Measurements from ENCODE around the gene MRPS11.
"Not testable (repeated sequence)": the region's sequence is repeated elsewhere in the genome, so short reads cannot be mapped to it uniquely, and the experiment has no call there.

The MRPS11 gene

DNA sequence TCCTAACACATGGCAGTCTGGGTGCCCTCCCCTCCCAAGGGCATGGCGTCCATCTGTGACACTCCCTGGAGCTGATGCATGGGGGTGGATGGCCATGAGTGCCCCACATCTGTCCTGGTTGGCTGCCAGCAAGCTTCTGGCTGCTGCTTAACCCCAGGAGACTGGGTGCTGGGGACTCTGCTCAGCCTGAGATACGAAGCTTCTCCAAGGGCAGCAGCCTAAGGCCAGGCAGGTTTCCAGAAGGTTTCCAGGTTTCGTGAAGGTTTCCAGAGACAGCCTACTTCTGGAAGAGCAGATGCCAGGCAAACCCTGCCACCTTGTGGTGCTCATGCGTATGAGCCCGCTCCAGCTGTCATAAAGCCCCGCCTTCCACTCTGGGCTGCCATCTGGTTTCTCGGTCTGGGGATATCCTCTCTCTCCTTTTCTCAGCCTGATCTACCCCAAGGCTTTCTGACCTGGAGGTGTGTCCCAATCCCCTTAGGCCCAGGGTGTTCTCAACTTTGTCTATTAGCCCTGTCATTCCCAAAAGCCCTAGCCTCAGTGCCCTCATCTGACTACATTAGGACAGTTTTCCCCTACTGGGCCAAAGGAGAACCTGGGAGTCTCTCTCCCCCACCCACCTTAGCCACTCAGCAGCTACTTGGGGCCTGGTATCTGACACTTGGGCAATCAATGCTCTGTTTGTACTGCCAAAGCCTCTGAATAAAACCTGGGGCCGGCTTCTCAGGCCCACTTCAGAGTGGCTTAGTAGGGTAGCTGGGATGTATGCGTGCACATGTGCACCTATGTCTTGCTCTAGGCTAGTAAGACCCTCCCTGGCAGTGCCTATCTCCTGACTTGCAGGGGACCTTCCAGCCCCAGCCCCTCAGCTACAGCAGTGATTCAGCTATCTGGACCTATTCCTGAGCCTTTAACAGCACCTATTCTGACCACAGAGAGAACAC lies 12.4 kb upstream of the MRPS11 start:
- DNase-seq (ENCODE audit: low read depth): no peak

GRCh38 chr15:88456733-88457132 lies 10.8 kb upstream of the MRPS11 start:
- no peak for DNase-seq (ENCODE audit: low read depth)

DNA sequence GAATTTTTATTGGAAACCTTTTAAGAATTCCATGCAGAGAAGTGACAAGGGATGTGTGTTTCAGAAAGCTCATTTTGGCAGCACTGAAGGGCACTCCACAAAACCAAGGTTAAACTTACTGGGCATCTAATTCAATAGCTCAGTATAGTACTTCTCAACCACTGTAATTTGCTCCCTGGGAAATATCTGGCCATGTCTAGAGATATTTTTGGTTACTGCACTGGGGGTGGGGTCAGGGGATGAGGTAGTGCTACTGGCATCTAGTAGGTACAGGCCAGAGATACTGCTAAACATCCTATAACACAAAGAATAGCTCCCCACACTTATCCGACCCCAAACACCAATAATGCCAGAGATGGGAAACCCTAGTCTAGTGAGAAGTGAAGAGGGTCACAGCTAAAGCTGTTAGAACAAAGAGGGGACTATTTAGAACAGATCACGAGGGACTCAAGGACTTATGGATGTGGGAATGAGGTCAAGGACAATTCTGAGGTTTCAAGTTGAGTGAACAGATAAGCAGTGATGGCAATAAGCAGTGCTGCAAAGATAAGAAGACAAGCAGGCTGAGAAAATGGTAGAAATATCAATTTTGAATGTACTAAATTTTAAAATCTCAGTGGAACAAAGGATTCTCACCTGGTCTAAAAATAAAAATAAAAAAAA lies 3.5 kb upstream of the MRPS11 start:
- DNase-seq (ENCODE audit: low read depth): no peak

DNA sequence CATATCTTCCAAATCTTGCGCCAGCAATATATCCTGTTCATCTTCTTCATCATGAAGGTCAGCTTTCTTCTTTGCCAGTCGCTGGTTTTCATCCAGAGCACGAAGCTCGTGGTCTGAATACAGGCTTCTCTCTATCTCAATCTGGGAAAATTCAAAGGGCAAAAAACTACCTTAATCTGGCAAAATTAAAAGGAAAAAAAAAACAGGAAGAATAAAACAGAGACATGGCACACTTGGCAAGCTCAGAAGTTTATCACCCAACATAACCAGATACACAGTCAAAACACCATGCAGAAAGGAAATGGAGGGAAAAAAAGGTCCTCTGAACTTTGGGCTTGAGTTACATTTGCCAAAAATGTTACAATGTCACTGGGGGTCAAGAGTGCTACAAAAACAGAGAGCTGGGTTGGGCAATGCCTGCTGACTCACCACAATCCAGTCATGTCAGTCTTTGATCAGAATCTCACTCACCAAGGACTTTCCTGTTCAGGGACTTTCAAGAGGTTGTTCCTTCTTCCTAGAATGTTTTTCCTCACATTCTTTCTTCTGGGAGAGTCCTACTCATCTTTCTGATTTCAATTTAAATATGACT lies 1.8 kb upstream of the MRPS11 start:
- DNase-seq (ENCODE audit: low read depth): no peak

GRCh38 chr15:88467935-88468528 lies 524 bp downstream of the MRPS11 start:
- DNase-seq (ENCODE audit: low read depth): no peak

GRCh38 chr15:88468721-88469120 lies 1.2 kb downstream of the MRPS11 start:
- DNase-seq (ENCODE audit: low read depth): not testable (repeated sequence)

DNA sequence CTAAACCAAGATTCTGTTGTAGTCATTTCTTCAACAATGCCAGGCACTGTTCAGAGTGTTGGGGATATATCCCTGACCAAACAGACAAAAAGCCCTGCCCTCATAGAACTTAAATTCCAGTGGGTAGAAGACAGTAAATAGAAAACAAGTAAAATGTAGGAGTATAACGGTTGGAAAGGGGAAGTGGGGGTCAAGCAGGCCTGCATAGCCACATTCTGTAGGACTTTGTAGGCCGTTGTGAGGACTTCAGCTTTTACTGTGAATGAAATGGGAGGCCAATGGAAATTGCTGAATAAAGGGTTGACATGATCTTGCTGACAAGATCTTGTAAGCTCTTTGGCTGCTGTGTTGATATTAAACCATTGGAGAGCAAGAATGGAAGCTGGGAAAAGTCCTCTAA lies 1.8 kb downstream of the MRPS11 start:
- DNase-seq (ENCODE audit: low read depth): no peak

DNA sequence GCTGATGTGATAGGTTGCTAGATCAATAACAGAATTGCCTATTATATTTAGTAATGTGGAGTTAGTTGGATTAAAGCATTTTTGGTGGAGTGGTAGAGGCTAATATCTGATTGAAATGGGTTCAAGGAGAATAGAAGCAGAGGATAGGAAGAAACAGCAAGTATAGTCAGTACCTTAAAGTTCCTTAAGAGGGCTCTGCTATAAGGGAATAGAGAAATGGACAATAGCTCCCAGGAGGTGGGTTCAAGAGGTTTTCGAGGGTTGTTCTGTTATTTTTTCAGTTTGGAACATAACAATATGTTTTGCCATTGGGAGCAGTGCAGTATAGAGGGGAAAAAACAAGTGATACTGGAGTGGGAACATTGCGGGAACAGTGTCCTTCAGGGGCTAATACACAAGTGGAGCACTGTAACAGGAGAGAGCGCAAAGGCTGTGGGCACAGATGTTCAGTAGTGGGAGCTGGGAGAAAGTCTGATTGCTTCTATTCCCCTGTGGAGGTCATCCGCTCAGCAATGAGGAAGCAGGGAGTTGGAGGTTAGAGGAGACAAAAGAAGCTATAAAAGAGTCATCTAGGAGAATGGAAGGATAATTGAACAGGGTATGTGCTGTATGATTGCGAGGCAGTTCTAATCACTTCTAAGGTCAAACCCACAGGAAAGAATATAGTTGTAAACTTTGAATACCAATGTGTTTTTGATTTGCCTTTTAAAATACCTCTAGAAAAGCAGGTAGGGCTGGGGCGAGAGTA lies 3.3 kb downstream of the MRPS11 start:
- DNase-seq (ENCODE audit: low read depth): no peak

DNA sequence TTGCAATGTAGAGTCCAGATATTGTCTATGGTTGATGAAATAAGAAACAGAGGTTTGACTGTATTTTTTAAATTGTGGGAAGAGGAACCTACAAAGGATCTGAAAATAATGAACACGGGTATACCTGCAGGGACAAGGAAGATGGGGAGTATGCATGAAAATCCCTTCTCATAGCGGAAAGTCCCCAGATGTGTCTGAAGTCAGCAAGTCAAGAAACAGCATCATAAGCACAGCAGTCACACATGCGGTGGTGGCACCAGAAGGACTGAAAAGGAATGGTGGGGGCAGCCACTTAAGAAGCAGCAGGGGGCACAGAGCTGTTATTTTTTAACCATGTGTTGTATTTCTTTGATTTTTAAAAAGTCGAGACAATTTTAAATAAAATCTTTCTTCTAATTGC lies 4.7 kb downstream of the MRPS11 start:
- DNase-seq (ENCODE audit: low read depth): no peak

- not testable (repeated sequence) for DNase-seq (ENCODE audit: low read depth)
Measured at GRCh38 chr15:88473661-88474293, 6.3 kb downstream of the MRPS11 start.

- no peak for DNase-seq (ENCODE audit: low read depth)
Measured at GRCh38 chr15:88476635-88477060, 9.1 kb downstream of the MRPS11 start.

DNA sequence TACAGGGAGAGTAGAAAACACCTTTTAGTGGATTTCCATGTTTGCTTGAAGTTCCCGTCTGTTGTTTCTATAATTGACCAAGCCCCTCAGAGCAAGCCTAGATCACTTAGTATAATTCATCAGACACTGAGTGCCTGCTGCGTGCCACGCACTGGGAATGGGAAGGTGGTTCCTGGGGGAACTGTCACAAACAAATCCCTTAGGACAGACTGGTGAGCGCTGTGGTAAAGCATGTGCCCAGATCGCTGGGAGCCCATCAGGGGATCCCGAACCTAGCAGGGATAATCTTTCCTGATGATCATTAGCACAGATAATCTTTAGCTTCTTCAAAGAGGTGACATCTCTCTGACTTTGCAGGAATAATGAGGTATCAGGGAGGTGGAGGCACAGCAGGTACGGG lies 9.6 kb downstream of the MRPS11 start:
- DNase-seq (ENCODE audit: low read depth): no peak

- DNase-seq (ENCODE audit: low read depth): no peak
Measured at GRCh38 chr15:88477904-88478303, 10.4 kb downstream of the MRPS11 start.

DNA sequence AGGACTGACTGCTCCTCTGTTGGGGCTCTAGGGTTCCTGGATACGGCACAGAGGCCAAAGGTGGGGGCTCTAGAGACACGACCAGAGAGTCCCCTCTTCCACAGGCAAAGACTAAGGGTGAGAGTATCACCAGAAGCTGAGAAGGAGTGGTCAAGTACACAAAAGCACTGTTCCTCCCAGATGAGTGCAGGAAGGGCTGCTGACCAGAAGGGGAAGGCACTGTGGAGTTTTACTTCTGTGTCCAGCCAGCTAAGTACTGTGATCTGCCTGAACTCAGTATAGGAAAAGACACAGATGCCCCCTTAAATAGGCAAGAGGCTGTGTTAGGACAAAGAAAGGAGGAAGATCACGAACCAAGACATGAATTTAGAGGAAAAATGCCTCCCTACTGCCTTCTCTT lies 11.7 kb downstream of the MRPS11 start:
- no peak for DNase-seq (ENCODE audit: low read depth)

- DNase-seq (ENCODE audit: low read depth): no peak
Measured at GRCh38 chr15:88480981-88481380, 13.5 kb downstream of the MRPS11 start.

DNA sequence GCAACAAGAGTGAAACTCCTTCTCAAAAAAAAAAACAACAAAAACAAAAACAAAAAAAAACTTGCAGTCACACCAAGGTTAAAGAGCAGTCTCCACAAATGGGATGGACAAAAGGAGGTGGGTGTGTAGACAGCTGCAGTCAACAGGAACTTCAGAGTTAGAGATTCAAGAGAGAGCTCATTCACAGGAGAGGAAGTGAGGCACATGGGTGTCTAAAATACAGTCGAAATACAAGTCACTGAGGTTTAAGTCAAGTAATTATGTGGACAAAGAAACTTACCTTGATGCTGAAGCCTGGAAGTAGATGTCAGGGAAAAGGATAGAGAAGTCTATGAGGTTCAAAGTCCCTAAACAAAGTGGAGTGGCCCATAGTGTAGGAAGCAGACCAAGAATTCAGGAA lies 14.8 kb downstream of the MRPS11 start:
- no peak for DNase-seq (ENCODE audit: low read depth)

DNA sequence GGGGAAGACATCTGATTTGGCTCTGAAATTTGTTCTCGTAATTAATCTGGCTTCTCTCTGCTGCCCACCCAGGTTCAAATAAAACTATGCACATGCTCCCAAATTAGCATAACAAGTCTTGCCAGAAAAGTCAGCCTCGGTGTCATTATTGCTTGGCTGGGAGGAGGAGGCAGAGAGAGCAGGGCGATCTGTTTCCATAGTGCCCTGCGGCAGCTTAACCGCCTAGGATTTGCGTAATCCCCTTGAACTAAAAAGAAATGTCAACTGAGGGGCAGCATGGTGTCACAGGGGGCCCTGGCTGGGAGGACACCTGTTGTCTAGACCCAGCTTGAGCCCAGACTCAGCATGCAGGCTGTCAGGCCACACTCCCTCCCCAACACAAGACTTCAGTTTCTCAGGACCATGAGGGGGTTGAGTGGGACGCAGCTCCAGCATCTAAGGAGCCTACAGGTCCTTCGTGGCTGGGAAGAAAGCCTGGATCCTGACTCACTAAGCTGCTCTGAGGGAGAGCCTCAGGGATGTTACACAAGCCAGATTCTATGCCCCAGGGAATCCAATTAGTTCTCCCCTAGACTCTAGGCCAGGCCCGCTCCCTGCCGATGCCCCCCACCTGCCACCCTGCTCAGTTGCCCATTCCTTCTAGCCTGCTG lies 17.3 kb downstream of the MRPS11 start:
- no peak for DNase-seq (ENCODE audit: low read depth)

DNA sequence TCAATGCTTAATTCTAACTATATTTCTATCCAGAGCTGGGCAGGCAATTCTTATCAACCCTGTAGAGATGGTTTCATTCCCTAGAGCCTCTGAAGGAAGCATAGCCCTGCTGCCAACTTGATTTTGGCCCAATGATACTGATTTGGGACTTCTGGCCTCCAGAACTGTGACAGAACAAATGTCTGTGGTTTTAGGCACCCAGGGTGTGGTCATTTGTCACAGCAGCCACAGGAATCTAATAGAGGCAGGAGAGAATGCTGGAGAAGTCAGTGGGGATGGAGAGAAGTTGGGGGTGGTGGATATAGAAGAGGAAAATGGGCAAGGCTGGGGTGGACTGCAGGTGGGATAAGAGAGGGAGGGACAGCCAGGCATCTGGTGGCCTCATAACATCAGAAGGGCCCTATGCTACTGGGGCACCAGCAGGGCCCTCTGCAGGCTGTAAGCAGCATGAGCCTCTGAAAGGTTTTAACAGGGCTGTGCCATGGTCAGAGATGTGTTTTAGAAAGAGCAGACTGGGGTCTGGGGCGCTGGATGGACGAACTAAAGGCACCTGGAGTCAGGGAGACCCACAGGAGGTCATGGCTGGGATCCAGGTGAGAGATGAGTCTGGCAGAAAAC lies 19.8 kb downstream of the MRPS11 start:
- DNase-seq (ENCODE audit: low read depth): no peak

- no peak for DNase-seq (ENCODE audit: low read depth)
Measured at GRCh38 chr15:88487796-88488523, 20.5 kb downstream of the MRPS11 start.

- DNase-seq (ENCODE audit: low read depth): no peak
Measured at GRCh38 chr15:88489321-88489720, 21.8 kb downstream of the MRPS11 start.
